Smooth muscle cell (in vitro differentiated cells): ENCODE results near the gene CDK18. TPM values are rescaled to one million over a fixed set of nuclear protein-coding genes. Genes with fewer than 3 reads are reported as not detected.

Experiments used
- DNase-seq: peaks from one replicate; lab custom pipeline; 2025; ENCODE audit not compliant: unreplicated experiment; lab: John Stamatoyannopoulos, UW
- H2AFZ ChIP-seq: fragments of 200-600 bp; sonication (generic); 2 replicates; pipeline ENCODE4 v1.6.0; 2016; ENCODE audit warnings: antibody characterized with exemption, low read depth, mild to moderate bottlenecking
- H3F3A ChIP-seq: fragments of 200-600 bp; sonication (generic); 2 replicates; pipeline ENCODE4 v1.6.0; 2017; ENCODE audit warnings: antibody characterized with exemption, low read depth
- H3K27ac ChIP-seq: fragments of 200-600 bp; sonication (generic); 2 replicates; pipeline ENCODE4 v1.5.1; 2016; ENCODE audit warnings: low read depth, mild to moderate bottlenecking
- H3K27me3 ChIP-seq: fragments of 200-600 bp; sonication (generic); 2 replicates; pipeline ENCODE4 v1.6.1; 2016; ENCODE audit warnings: low read depth, mild to moderate bottlenecking
- H3K36me3 ChIP-seq: fragments of 200-600 bp; sonication (generic); 2 replicates; pipeline ENCODE4 v1.5.1; 2016; ENCODE audit warnings: low read depth
- H3K4me1 ChIP-seq: fragments of 200-600 bp; sonication (generic); 2 replicates; pipeline ENCODE4 v1.5.1; 2016; ENCODE audit warnings: low read depth
- H3K4me2 ChIP-seq: fragments of 200-600 bp; sonication (generic); 2 replicates; pipeline ENCODE4 v1.6.0; 2016; ENCODE audit warnings: mild to moderate bottlenecking
- H3K4me3 ChIP-seq: fragments of 200-600 bp; sonication (generic); 2 replicates; pipeline ENCODE4 v1.5.1; 2016; ENCODE audit warnings: mild to moderate bottlenecking
- H3K79me2 ChIP-seq: fragments of 200-600 bp; sonication (generic); 2 replicates; pipeline ENCODE4 v1.6.0; 2016; ENCODE audit warnings: low read depth, mild to moderate bottlenecking
- H3K9ac ChIP-seq: fragments of 200-600 bp; sonication (generic); 2 replicates; pipeline ENCODE4 v1.6.0; 2016; ENCODE audit warnings: low read depth
- H3K9me3 ChIP-seq: fragments of 200-600 bp; sonication (generic); replicated peaks from 2 replicates; pipeline ENCODE4 v1.5.1; 2016; ENCODE audit warnings: low read depth
- H4K20me1 ChIP-seq: fragments of 200-600 bp; sonication (generic); 2 replicates; pipeline ENCODE4 v1.6.0; 2016; ENCODE audit warnings: low read depth
- CTCF ChIP-seq: fragments of 200-600 bp; sonication (generic); IDR thresholded peaks from 2 replicates; pipeline ENCODE4 v1.5.1; 2017; ENCODE audit warnings: borderline replicate concordance, mild to moderate bottlenecking, antibody characterized with exemption; ENCODE audit not compliant: insufficient read depth, poor library complexity, severe bottlenecking
- WGBS: methylation state at CpG from one replicate; pipeline ENCODE4 v1.1.7; 2016; ENCODE audit warnings: low lambda C conversion rate; 5-methylcytosine and 5-hydroxymethylcytosine counted together
- polyA plus RNA-seq: library from polyadenylated mRNA; unstranded; fragments of >200 nt; fragmentation: Nextera tagmentation; extraction: Ambion mirVana; gene quantifications from 2 replicates; pipeline ENCODE4 v1.2.1, GENCODE V29; 2016
- total RNA-seq: library from RNA; depleted of rRNA; stranded (reverse); fragments of >200 nt; gene quantifications from 2 replicates; pipeline ENCODE4 v1.2.3, GENCODE V29; 2014

Gene CDK18
- total and polyA plus RNA-seq, 2 experiments from 2014 or later, result 6.1 TPM

DNA sequence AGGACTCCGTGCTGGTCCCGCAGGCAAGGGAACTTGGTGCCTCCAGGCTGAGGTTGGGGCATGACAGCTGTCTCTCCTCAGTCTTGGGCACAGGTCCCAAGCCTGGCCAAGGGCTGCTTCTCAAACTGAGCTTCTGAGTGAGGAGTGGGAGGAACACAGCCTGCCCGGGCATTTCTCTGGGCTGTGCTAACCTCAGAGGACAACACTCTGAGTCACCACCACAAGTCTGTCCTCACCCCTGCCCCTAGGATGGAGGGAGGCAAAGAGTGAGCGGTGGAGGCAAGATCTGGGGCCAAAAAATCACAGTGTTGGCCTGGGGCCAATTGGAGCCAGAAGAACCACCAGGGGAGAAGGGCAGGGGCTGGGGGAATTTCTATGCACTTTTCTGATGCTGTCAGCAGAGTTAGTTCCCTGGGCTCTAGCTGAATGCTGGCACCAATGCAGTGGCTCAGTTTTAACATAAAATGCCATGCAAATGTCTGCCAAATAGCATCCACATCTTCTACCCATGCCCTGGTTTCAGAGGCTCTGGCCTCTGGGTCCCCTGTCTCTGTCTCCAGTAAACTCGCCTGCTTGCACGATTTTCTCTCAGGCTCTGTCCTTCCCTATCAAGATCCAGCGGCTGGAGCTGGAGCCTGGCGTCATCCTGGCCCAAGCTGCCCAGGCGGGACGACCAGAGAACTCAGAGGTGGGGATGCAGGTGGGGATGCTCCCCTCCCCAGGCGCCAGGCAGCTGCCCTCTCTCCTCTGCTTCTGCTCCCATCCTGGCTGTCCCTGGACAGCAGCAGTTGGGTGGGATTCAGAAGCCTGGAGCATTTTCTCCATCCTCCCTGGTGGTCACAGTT is 11.0 kb upstream of the CDK18 start:
- no peaks in the 10 kb centered on the region for H3F3A ChIP-seq
- H3K27me3 ChIP-seq, result peaks cover 10% of the 10 kb centered on the region
- no peak overlapping the region for H3K4me3 ChIP-seq
- H4K20me1 ChIP-seq, result no peaks in the 10 kb centered on the region
- peak overlapping the region; percentile 63 for H3K4me2 ChIP-seq
- WGBS, result 61% methylated on average over 11 of the region's 11 CpGs
- H3K9ac ChIP-seq, result no peak overlapping the region
- no peak overlapping the region for H2AFZ ChIP-seq
- no peak overlapping the region for H3K27ac ChIP-seq
- H3K4me1 ChIP-seq, result peaks cover 13% of the 10 kb centered on the region
- H3K9me3 ChIP-seq, result no peaks in the 10 kb centered on the region
- peak; percentile 13 for DNase-seq
- no peaks in the 10 kb centered on the region for H3K79me2 ChIP-seq
- TF ChIP-seq CTCF, result no peak
- H3K36me3 ChIP-seq, result no peaks in the 10 kb centered on the region

GRCh38 chr1:205494115-205494514 is 10.4 kb upstream of the CDK18 start:
- no peak for TF ChIP-seq CTCF
- Histone ChIP-seq H3K9ac (no peak overlapping the region), H3K4me1 (peaks cover 13% of the 10 kb centered on the region), H3K27ac (no peak overlapping the region), H3K27me3 (peaks cover 7% of the 10 kb centered on the region), H3K36me3 (no peaks in the 10 kb centered on the region), H3K4me3 (no peak overlapping the region), H3K79me2 (no peaks in the 10 kb centered on the region), H3K4me2 (no peak overlapping the region), H2AFZ (no peak overlapping the region), H3F3A (no peaks in the 10 kb centered on the region), H4K20me1 (no peaks in the 10 kb centered on the region), H3K9me3 (no peaks in the 10 kb centered on the region)
- WGBS, result 82% methylated on average over 4 of the region's 4 CpGs
- DNase-seq, result no peak

DNA sequence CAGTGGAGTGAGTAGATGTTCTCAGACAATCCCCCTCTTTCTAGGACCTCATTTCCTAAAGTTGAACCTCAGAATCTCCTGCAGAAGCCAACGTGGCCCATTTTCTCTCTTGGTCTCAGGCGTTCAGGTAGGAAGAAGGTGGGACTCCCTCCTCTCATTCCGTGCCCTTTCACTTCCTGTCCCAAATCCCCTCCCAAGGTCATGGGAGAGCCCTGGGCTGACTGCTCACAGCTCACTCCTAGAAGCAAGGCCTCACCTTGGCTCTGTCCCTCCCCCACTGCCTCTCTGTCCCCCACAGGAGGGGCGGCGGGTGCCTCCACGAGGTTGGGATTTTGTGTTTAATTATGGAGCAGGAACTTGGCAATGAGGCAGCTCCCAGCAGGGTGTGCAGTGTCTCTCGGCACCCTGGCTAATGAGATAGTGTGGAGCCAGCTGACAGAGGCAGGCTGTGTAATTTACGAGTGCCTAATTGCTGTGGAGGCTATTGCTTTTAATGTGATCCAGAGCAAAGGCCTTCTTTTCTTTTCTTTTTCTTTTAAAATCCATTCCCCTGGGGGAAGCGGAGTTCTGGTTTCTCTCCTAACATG is 9.1 kb upstream of the CDK18 start:
- Histone ChIP-seq H2AFZ (no peak overlapping the region), H3K4me3 (no peak overlapping the region), H3K27ac (no peak overlapping the region), H3K27me3 (no peaks in the 10 kb centered on the region), H3K9ac (no peak overlapping the region), H3K9me3 (no peaks in the 10 kb centered on the region), H4K20me1 (no peaks in the 10 kb centered on the region), H3K79me2 (no peaks in the 10 kb centered on the region), H3K36me3 (no peaks in the 10 kb centered on the region), H3K4me2 (no peak overlapping the region), H3K4me1 (peaks cover 13% of the 10 kb centered on the region), H3F3A (no peaks in the 10 kb centered on the region)
- TF ChIP-seq CTCF, result no peak
- DNase-seq, result no peak
- WGBS, result 26% methylated on average over 9 of the region's 9 CpGs

- TF ChIP-seq CTCF, result no peak
- Histone ChIP-seq H3K4me2 (no peak overlapping the region), H2AFZ (no peak overlapping the region), H3K4me1 (peaks cover 13% of the 10 kb centered on the region), H3K4me3 (no peak overlapping the region), H3K27ac (no peak overlapping the region), H3K36me3 (no peaks in the 10 kb centered on the region), H3K9ac (no peak overlapping the region), H3K79me2 (no peaks in the 10 kb centered on the region), H4K20me1 (no peaks in the 10 kb centered on the region), H3K9me3 (no peaks in the 10 kb centered on the region), H3K27me3 (no peaks in the 10 kb centered on the region), H3F3A (no peaks in the 10 kb centered on the region)
- 65% methylated on average over 1 of the region's 1 CpG for WGBS
- DNase-seq, result no peak
These were observed 7.8 kb upstream of the CDK18 start for GRCh38 chr1:205496661-205497060.
